ENCODE measurements around the gene RAB10. TPM values are rescaled to one million over a fixed set of nuclear protein-coding genes. Genes with fewer than 3 reads are reported as not detected.

RAB10 gene
- total RNA-seq, 1 donor from 2014 or later = 238 TPM

- H4K20me1 ChIP-seq (ENCODE audit: low read depth) = peaks cover 63% of the 10 kb centered on the region
- peaks cover 42% of the 10 kb centered on the region for H3K4me1 Mint-ChIP-seq
- no peaks in the 10 kb centered on the region for H3K9me3 Mint-ChIP-seq
- H3K27ac Mint-ChIP-seq = no peak overlapping the region
- peaks cover 35% of the 10 kb centered on the region for H3K4me1 ChIP-seq
- peaks cover 4% of the 10 kb centered on the region for H3K36me3 Mint-ChIP-seq
- H3K79me2 ChIP-seq (ENCODE audit: low read depth) = peaks cover 20% of the 10 kb centered on the region
- no peak overlapping the region for H3K9ac ChIP-seq
- peaks cover 17% of the 10 kb centered on the region for H3K27me3 Mint-ChIP-seq (ENCODE audit: insufficient read depth, low read depth)
- no peaks in the 10 kb centered on the region for H3K36me3 ChIP-seq
- H3K4me3 Mint-ChIP-seq = no peak overlapping the region
- H3K4me3 ChIP-seq = no peak overlapping the region
- no peak for TF ChIP-seq CTCF (IDR thresholded peaks at IDR 0.05)
- TF ChIP-seq EZH2 (IDR thresholded peaks at IDR 0.05) = no peak
- no peak for TF ChIP-seq EZH2phosphoT487 (IDR thresholded peaks at IDR 0.05)
- H3K9me3 ChIP-seq (ENCODE audit: low read depth) = no peaks in the 10 kb centered on the region
- DNase-seq (ENCODE audit: low spot score) = no peak
- H3K4me2 ChIP-seq = no peak overlapping the region
- peaks cover 18% of the 10 kb centered on the region for H3K27me3 ChIP-seq
- H2AFZ ChIP-seq (replicated peaks) = no peak overlapping the region
- no peak overlapping the region for H3K27ac ChIP-seq
- peaks cover 25% of the 10 kb centered on the region for H3F3A ChIP-seq (ENCODE audit: low read depth)
Observed at GRCh38 chr2:26177122-26177521, 143.2 kb downstream of the RAB10 start.

DNA sequence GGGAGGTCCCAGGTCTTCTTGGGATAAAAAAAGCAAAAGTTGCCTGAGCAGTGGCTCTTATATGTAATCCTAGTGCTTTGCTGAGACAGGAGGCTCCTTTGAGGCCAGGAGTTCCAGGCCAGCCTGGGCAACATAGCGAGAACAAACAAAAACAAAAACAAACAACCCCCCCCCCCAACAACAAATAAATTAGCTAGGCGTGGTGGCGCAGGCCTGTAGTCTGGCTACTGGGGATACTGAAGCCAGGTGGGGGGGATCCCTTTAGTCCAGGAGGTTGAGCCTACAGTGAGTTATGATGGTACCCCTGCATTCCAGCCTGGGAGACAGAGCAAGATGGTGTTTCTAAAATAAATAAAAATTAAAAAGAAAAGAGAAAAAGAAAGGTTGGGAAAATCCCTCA lies 144.4 kb downstream of the RAB10 start:
- no peak overlapping the region for H3K9ac ChIP-seq
- peaks cover 4% of the 10 kb centered on the region for H3K36me3 Mint-ChIP-seq
- no peak for DNase-seq (ENCODE audit: low spot score)
- peaks cover 35% of the 10 kb centered on the region for H3K4me1 ChIP-seq
- H3K27me3 Mint-ChIP-seq (ENCODE audit: insufficient read depth, low read depth) = peaks cover 14% of the 10 kb centered on the region
- H4K20me1 ChIP-seq (ENCODE audit: low read depth) = peaks cover 70% of the 10 kb centered on the region
- peak overlapping the region; percentile 62 for H3K4me3 ChIP-seq
- no peak overlapping the region for H3K27ac Mint-ChIP-seq
- H3K4me1 Mint-ChIP-seq = peaks cover 42% of the 10 kb centered on the region
- H2AFZ ChIP-seq (replicated peaks) = no peak overlapping the region
- H3K4me3 Mint-ChIP-seq = peak overlapping the region; percentile 80
- no peaks in the 10 kb centered on the region for H3K9me3 Mint-ChIP-seq
- peak overlapping the region; percentile 91 for H3K4me2 ChIP-seq
- TF ChIP-seq EZH2 (IDR thresholded peaks at IDR 0.05) = no peak
- no peak for TF ChIP-seq EZH2phosphoT487 (IDR thresholded peaks at IDR 0.05)
- no peak for TF ChIP-seq CTCF (IDR thresholded peaks at IDR 0.05)
- peaks cover 21% of the 10 kb centered on the region for H3F3A ChIP-seq (ENCODE audit: low read depth)
- peaks cover 20% of the 10 kb centered on the region for H3K79me2 ChIP-seq (ENCODE audit: low read depth)
- H3K36me3 ChIP-seq = no peaks in the 10 kb centered on the region
- H3K27me3 ChIP-seq = peaks cover 21% of the 10 kb centered on the region
- H3K27ac ChIP-seq = no peak overlapping the region
- H3K9me3 ChIP-seq (ENCODE audit: low read depth) = no peaks in the 10 kb centered on the region

DNA sequence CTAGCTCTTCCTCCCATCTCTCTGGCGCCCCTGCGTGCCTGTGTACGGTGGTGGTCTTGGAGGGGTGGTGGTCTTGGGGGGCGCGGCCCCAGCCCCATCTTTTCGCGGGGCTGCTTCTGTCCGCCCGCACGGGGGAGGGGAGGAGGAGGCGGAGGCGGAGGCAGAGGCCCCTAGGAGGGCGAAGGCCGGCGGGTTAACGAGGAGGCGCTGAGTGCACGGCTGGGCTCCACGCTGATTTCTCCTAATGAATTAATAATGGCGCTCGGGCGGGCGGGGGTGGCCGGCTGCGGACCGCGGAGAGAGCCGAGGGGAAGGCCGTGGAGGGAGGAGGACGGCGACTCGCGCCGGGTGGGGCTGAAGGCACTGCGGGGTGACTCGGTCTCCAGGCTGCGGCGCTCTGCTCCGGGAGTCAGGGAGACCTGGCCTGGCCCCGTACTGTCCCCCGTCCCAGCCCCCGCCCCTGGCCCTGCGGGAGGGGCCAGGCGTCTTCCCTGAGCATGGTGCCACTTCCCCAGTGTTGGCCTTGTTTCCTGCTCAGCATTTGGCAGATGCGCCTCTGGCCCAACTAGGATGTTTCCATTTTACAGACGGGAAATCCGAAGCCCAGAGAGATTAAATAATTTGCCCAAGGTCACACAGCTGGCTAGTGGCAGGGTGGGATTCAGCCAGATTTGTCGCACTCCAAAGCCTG lies 145.0 kb downstream of the RAB10 start:
- Histone ChIP-seq H3K79me2 (ENCODE audit: low read depth) (peaks cover 17% of the 10 kb centered on the region), H3K27me3 (peaks cover 21% of the 10 kb centered on the region), H3K4me3 (peak overlapping the region; percentile 62), H3K9ac (no peak overlapping the region), H2AFZ (replicated peaks) (peak overlapping the region; percentile 54), H4K20me1 (ENCODE audit: low read depth) (peaks cover 70% of the 10 kb centered on the region), H3K9me3 (ENCODE audit: low read depth) (no peaks in the 10 kb centered on the region), H3F3A (ENCODE audit: low read depth) (peaks cover 21% of the 10 kb centered on the region), H3K4me1 (peaks cover 35% of the 10 kb centered on the region), H3K36me3 (no peaks in the 10 kb centered on the region), H3K27ac (no peak overlapping the region), H3K4me2 (peak overlapping the region; percentile 91)
- Mint-ChIP-seq H3K4me1 (peaks cover 45% of the 10 kb centered on the region), H3K9me3 (peaks cover 3% of the 10 kb centered on the region), H3K36me3 (peaks cover 7% of the 10 kb centered on the region), H3K27ac (peak overlapping the region; percentile 90), H3K4me3 (peak overlapping the region; percentile 80), H3K27me3 (ENCODE audit: insufficient read depth, low read depth) (peaks cover 14% of the 10 kb centered on the region)
- DNase-seq (ENCODE audit: low spot score) = peak; percentile 73
- TF ChIP-seq CTCF (IDR thresholded peaks at IDR 0.05) (no peak), EZH2phosphoT487 (IDR thresholded peaks at IDR 0.05) (no peak), EZH2 (IDR thresholded peaks at IDR 0.05) (no peak)
